GM12872 (cell line): ENCODE results near the gene VPS37C.

Experiments used
- TF ChIP-seq, protein P1 (sequence below): IDR thresholded peaks from 3 replicates; pipeline ENCODE4 v1.5.1; 2011; ENCODE audit warnings: low read depth, mild to moderate bottlenecking, low read length, moderate library complexity; ENCODE audit not compliant: insufficient read depth

Gene VPS37C

DNA sequence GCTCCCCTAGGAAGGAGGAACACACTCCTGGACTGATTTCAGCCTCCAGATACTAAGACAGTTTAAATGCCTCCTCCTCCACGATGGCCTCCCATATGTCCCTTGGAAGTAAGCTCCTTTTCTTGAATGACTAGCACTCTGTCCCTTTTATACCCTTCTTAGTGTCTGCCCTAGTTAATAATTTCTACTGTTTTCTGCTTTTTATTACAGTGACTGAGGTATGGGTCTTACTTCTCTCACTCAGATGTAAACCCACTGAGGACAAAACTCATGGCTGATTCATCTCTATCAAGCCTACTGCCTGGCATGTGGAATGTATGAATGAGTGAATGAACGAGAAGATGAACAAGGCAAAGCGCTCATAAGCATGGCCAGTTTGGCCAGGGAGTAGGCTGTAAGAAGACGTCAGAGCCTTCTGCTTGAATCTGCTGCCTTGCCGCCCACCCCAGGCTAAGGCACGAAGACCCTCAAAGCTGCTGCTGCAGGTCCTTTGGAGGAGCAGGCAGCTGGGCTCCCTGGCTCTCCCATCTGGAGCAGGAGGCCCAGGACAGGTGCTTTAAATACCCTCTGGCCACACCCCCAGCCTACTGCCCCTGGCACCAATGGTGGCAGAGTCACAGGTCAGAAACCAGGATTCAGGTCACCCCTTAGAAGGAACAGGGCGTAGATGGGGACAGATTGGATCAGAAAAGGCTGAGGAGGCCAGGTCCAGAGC, 33.9 kb upstream of the VPS37C start:
- TF ChIP-seq, protein P1, sequence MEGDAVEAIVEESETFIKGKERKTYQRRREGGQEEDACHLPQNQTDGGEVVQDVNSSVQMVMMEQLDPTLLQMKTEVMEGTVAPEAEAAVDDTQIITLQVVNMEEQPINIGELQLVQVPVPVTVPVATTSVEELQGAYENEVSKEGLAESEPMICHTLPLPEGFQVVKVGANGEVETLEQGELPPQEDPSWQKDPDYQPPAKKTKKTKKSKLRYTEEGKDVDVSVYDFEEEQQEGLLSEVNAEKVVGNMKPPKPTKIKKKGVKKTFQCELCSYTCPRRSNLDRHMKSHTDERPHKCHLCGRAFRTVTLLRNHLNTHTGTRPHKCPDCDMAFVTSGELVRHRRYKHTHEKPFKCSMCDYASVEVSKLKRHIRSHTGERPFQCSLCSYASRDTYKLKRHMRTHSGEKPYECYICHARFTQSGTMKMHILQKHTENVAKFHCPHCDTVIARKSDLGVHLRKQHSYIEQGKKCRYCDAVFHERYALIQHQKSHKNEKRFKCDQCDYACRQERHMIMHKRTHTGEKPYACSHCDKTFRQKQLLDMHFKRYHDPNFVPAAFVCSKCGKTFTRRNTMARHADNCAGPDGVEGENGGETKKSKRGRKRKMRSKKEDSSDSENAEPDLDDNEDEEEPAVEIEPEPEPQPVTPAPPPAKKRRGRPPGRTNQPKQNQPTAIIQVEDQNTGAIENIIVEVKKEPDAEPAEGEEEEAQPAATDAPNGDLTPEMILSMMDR: no peak

DNA sequence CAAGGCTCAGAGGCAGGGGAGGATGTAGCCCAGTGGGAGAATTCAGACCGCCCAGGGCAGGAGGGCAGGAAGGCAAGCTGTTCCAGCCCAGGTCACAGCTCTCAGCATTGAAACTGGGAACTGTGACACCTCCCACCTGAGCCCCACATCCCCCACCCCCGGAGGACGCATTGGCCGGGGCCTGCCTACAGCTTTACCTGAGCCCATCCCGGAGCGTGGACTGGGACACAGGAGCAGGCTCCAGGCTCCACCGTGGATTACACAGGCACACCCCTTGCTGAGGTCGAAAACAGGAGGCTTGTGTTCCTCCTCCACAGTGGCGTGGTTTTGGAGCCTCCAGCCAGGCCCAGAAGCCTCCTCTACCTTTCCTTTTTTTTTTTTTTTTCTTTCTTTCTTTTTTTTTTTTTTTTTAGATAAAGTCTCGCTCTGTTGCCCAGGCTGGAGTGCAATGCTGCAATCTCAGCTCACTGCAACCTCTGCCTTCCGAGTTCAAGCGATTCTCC, 33.0 kb upstream of the VPS37C start:
- TF ChIP-seq, protein P1: no peak

DNA sequence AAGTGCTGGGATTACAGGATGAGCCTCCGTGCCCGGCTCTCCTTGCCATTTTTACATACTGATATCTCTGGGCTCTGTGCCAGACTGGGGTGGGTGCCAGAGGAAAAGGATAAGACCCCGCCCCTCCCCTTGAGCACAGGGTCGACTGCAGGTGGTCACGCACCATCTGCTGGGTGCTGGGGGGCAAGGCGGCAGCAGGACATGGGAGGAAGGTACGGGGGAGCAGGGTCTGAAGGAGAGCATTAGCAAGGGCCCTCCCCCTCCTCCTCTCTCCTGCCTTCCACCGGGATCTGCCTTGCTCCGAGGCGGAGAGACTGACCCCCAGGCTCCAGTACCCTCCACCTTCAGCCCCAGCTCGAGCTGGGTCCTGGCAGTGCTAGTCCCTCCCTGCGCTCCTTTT, 32.4 kb upstream of the VPS37C start:
- TF ChIP-seq, protein P1: no peak

DNA sequence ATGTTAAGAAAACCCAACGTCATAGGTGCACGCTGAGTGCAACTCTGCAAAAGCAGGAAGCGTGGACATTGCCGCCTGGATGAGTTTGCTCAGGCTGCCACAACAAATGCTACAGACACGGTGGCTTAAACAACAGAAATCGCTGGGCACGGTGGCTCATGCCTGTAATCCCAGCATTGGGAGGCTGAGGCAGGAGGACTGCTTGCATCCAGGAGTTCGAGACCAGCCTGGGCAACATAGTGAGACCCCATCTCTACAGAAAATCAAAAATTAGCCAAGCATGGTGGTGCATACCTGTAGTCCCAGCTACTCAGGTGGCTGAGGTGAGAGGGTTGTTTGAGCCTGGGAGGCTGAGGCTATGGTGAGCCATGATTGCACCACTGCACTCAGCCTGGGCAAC, 28.7 kb upstream of the VPS37C start:
- TF ChIP-seq, protein P1: no peak

DNA sequence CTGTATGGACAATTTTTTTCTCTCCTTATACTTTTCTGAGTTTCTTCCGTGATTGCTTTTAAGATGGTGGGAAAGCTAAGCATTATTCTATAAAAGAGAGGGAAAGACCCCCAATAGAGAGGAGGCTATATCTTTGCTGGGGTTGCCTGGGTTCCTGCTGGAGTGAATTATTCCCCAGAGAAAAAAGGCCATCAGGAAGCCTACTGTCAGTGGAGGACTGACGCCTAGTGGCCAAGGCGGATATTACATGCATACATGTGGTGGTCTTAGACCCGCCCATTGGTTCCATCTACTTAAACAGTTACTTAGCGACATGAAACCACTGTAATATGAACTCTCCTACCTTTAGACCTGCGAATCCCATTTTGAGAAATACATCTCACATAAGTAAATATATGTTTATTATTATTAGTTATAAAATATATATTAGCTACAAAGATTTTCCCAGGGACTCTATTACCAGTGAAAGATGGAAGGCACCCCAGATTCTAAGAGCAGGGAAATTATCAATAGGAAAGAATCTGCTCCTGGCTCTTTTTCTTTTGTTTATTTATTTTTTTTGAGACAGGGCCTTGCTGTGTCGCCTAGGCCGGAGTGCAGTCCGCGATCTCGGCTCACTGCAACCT, 26.4 kb upstream of the VPS37C start:
- TF ChIP-seq, protein P1: peak; percentile 95

DNA sequence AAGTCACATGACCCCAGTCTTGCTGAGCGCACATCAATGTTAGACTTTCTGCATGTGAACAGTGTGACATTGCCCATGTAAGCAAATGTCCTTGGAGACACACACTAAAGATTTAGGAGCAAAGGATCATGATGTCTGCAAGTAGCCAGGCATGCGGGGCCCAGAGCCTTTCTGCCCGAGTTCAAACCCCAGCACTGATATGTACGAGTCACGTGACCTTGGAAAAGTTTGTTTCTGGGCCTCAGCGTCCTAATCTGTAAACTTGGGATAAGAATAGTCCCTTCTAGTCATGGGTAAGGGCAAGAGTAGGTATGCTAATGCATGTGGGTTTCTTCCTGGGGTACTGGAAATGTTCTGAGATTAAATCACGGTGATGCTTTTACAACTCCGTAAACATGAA, 25.3 kb upstream of the VPS37C start:
- TF ChIP-seq, protein P1: no peak

DNA sequence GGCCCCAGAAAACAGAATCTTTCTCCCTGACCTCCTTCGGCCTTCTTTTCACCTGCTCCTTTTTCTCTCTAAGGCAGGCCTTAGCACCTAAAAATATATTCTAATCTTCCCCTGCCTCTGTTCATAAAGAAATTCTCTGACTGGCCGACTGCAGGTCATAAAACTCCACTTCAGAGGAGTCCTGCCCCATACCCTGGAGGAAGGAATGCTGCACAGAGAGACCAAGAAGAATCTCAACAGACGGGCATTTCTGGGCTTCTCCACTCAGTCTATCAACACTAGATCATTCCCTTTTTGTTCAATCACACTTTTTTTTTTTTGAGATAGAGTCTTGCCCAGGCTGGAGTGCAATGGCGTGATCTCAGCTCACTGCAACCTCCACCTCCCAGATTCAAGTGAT, 22.4 kb upstream of the VPS37C start:
- TF ChIP-seq, protein P1: no peak
